ENCODE data around the gene CDH22.

Gene CDH22

DNA sequence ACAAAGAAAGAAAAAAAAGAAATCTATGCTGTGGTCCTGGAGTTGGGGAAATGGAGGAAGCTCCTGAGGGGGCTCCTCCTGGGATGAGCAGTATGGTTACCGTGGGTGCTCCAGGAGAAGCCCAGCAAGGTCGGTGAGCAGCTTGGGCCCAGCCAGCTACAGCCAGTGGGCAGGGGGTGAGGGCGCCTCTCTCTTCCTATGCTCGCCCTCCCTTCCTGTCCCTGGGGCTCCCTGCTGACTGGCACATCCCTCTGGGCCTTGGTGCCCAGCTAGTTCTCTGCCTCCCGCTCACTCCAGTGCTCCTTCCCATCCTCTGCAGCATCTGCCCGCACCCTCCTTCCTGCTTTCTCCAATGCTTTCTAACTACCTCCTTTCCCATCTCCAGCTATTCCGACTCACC lies 173.6 kb downstream of the CDH22 start:
- FAIRE-seq, result no peak

DNA sequence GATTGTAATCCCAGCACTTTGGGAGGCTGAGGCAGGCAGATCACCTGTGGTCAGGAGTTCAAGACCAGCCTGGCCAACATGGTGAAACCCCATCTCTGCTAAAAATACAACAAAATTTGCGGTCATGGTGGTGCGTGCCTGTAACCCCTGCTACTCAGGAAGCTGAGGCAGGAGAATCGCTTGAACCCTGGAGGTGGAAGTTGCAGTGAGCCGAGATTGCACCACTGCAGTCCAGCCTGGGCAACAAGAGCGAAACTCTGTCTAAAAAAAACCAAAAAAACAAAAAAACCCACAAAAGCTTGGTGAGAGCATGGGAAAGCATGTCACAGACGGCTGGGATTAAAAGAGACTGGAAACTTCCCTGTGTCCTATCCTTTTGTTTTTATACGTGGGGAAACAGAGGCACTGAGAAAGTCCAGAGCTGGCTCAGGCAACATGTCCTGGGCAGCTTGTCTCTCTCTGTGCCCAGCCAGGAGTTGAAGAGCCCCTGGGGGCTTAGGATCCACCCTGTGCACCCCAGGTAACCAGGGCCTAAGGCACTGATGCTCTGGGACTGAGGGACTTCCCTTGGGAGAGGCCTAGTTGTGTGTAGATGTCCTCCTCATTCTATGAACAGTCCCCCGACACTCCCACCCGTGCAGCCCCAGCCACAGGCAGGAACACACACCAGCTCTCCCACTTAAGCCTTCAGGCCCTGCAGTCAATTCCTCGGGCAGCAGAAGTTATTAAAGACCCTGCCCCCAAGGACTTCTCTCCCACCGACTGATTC lies 174.2 kb downstream of the CDH22 start:
- DNase-seq (ENCODE audit: extremely low spot score, insufficient read length, low read depth), result no peak
- FAIRE-seq, result no peak

More for the DNA sequence above, 173.6 kb downstream of the CDH22 start:
- DNase-seq (ENCODE audit: extremely low spot score, insufficient read length, low read depth), result no peak

DNA sequence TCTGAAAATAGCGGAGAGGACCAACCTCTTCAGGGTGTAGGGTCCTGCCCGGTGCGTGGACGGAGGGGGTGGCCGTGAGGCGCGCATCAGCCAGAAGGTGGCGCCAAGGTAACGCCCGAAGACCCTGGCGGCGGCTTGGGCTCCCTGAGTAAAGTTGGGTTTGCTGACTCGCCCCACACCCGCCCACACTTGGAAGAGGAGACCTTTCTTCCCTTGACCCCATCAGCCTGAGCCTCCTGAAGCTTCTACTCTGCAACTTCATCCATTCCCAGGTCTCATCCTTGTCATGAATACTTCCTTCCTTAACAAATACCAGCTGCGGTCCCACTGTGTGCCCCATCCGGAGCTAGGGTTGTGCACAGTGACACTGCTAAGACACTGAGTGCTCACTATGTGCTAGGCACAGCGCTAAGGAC lies 175.6 kb downstream of the CDH22 start:
- peak; percentile 48 for FAIRE-seq
- DNase-seq (ENCODE audit: extremely low spot score, insufficient read length, low read depth), result peak; percentile 69

DNA sequence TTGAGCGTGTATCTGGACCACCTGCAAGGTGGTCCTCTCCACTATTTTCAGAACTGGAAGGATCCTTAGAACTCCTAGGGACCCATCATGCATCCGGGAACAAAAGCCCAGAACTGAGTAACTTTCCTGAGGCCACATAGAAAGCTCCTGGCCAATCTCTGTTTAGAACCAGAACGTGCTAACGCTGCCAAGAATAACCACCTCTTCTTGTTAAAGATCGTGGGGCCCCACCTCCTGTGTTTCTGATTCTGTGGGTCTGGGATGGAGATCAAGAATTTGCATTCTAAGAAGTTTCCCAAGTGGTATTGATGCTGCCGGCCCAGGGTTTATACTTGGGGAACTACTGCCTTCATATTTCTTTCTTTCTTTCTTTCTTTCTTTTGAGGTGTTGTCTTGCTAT lies 176.9 kb downstream of the CDH22 start:
- FAIRE-seq (no peak), DNase-seq (ENCODE audit: extremely low spot score, insufficient read length, low read depth) (no peak)

DNA sequence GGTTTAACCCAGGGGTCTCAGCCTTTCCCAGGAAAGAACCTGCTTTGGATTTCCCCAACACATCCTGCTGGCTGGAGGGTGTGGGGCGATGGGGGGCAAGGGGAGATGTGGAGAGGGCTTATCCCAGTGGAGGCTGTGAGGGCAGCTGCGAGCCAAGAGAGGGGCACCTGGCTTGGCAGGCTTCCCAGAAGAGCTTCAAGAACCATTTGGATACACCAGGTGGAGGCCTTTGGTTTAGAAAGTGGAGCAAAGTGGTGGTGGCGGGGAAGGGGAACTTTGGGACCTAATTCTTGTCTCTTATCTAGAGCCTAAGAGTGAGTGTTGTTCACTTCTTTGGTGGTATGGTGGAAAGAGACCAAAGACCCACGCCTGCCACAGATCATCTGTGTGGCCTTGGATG lies 177.8 kb downstream of the CDH22 start:
- FAIRE-seq, result no peak
- no peak for DNase-seq (ENCODE audit: extremely low spot score, insufficient read length, low read depth)

DNA sequence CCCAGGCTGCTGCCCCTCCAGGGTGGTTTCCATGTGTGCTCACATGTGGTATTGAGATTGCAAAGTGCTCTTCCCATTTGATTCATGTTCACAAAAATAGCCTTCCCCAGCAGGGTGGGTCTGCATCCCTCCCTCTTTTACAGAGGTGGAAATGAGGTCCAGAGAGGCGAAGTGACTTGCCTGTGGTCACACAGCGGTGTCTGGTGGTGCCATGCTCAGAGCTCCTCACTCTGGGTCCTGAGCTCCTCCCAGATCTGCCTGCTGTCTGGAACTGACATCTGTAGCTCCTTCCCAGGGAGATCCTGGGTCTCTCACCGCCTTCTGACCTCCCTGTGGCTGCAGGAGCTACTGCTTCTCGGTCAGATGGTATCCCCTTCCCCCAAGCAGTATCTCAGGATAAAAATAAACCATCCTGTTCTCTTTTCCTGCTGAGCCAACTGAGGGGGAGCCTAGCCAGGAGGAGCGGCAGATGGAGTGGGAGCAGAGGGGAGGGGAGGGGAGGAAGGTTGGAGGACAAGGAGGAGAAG lies 178.3 kb downstream of the CDH22 start:
- FAIRE-seq (peak; percentile 38), DNase-seq (ENCODE audit: extremely low spot score, insufficient read length, low read depth) (no peak)

DNA sequence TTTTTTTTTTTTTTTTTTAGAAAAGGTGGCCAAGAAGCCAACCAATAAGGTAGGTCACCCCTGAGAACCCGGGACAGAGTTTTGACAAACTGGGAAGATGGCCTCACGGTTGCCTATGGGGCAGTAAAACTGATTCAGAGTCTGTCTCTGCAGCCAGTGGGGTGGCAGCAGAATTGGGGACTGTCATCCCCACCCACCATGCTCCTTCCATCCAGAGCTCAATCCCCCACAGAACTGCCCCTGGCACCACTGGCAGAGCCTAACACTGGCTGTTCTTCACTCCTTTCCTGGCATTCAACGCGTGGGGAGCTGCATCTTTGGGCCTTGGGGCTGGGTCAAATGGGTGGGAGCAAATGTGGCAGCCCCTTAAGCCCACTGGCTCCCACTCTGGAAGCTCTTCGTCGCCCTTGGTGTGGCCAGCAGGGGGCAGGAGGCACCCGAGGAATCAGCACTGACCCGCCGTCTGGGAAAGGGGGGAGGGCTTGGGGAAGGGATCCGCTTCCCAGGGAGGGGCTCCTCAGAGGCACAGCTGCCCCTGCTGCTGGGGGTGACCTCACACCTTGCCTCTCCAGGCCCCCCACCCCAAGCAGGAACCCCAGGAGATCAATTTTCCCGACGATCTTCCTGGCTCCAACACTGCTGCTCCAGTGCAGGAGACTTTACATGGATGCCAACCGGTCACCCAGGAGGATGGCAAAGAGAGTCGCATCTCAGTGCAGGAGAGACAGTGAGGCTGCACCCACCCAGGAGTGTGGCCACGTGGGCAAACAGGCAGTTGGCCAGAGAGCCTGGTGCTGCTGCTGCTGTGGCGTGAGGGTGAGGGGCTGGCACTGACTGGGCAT lies 179.8 kb downstream of the CDH22 start:
- no peak for DNase-seq (ENCODE audit: extremely low spot score, insufficient read length, low read depth)
- FAIRE-seq, result no peak

DNA sequence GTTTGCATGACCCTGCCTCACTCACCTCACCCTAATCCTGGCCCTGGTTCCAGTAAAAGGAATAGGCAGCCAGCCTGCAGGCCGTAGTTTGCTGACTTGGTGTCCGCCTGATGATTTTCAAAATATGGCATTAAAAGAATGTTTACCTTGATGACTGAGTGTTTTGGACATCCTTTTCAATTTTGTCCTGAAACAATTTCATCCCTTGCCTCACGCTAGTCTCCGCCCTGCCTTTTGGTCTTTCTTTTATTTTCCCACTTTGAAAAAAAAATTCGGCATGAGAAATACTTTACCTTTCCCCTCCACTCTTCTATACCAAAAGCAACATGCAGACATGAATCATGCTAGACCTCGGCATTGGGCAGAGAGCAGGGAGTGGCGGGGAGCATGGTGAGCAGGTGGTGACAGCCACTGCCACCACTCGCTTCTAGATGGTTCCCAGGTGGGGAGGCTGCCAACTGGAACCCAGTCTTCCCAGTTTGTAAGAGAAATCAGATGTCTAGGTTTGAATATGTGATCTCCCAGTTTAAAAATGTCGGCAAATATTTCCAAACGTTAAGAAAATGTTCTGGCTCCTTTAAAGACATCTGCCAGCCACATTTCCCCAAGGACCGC lies 180.8 kb downstream of the CDH22 start:
- DNase-seq (ENCODE audit: extremely low spot score, insufficient read length, low read depth) (no peak), FAIRE-seq (no peak)

DNA sequence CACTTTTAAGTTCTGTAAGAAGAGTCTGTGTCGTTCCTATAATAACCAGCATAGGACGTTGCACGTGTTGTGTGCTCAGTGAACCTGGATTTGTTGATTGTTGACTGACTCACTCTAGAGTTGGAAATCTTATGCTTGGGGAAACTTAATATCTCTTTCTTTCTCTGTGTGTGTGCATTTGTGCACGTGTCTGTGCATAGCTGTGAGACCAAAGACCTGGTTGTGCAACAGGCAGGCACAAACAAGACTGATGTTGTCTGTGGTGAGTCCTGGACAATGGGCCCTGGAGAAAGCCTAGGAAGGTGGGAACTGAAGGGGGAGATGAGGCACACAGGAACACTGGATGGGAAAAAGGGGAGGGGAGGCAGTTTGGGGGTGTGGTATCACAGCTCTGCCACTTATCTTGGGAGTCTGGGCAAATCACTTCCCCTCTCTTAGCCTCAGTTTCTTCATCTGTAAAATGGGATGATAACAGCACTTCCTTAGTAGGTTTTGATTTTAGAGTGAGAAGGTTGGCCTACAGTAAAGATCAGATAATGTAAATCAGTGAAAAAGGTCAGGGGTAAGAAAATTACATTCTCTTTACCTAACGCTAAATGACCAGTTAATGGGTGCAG lies 181.8 kb downstream of the CDH22 start:
- FAIRE-seq (no peak), DNase-seq (ENCODE audit: extremely low spot score, insufficient read length, low read depth) (no peak)
